Amniotic epithelial cell (primary cell): ENCODE measurements around the gene MOV10L1.
"Not testable (repeated sequence)": the region's sequence is repeated elsewhere in the genome, so short reads cannot be mapped to it uniquely, and the experiment has no call there.

Experiments
- DNase-seq: peaks from one replicate; pipeline ENCODE4 v3.0.0-alpha.2; 2010; ENCODE audit warnings: low read depth

The MOV10L1 gene

DNA sequence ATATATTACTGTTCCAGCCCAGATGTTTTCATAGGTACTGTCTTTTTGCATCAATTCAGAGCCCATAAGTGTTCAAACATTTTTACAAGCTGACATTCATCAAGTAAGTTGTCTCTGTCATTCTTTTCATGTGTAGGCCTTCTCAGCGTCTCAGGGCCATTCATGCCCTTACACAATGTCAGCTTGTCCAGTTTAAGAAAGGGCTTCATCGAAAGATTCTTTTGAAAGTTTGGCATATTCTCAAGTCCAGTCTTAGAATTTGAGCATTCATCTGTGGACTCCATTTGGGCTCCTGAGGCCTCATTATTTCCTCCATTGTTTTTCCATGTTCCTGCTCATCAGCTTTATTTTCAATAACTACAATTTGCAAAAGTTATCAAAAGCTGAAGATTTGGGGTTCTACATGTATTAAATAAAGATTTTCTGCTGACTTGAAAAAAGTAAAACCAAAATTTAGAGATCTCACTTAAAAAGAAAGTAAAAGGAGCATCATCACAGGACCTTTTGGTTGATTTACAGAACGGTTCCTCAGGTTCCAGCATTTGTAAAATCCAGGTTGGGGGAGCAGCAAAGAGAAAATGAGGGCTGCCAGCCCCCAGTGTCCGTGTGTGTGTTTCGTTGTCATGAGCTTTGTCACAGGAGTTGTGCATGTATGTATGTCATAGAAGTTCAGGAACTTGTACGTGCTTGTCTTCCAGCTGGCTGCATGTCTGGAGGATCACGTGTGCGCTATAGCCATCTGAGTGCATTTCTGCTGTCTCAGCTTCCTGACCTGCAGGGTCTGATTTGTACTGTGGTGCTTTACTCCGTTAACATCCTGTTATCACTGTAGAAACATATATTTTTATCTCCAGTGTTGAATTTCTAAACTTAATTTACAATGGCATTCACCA, 15.6 kb downstream of the MOV10L1 start:
- DNase-seq: peak; percentile 55

DNA sequence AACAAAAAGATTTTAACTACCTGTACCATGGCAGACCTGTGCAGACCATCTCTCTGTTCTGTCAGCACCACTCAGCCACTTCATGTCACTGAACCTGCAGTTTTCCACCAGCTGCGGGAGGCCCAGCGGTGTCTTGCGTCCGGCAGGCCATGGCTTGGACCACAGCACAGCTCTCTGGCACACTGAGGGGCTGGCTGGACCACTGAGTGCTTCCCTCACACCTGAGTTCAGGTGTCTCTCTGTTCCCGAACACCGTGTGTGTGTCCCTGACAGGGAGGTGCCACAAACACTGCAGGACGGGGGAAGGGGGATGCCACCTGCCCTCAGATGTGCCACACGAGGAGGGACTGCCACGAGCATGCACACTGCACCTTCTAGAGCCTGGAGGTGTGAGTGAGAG, 17.7 kb downstream of the MOV10L1 start:
- no peak for DNase-seq

DNA sequence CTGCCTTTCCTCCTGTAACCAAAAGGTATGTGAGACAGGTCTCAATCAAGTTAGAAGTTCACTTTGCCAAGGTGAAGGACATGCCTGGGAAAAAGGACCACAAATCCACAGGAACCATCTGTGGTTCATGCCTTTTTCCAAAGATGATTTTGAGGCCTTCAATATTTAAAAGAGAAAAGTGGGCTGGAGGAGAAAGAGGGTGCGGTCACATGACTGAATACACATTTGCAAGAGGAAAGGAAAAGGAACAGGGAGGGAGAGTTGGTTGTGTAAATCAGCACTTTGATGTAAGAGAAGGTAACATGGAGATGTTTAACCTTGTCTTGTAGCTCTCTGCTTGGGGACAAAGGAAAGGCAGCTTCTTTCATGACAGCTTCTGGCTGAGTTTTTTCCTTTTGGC, 21.2 kb downstream of the MOV10L1 start:
- no peak for DNase-seq

DNA sequence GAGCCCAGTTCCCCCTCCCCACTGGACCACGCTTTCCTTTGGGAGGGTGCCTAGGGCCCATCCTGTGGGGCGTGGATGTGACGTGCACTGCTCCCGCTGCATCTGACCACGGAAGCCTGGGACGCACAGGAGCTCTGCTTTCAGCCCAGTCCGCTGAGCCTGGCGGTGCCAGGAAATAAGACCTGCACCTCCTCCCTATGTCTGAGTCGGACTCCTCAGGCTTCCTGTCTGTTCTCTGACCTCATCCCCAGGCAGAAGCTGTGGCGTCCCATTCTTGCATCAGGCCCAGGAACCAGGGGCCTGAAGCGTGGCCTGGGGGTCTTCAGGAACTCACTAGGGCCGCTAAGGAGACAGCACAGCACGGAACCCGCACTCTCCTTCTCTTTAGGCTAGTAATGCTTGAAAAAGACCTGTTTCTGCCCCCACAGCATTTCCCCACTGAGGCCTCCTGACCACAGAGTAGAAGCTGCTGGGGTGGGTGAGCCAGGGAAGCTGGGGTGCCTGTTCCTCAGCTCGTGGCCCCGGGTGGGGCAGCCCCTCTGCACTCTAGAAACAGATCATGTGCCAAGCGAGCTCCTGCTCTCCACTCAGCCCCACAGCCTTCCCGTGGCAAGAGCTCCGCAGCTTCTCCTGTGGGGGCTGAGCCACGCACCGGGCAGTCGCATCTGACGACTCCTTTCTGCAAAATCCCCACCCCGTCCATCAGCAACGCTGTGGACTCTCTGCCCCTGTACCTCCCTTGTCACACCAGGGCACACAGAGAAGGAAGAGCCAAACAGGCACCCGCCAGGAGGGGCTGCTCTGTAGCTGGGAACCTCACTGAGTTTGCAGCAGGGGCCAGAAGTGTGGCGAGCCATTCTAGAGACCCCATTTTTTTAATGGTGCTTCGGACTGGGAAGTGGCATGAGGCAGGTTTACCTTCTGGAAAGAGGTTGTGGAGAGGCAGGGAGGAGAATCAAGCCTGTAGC, 22.6 kb downstream of the MOV10L1 start:
- DNase-seq: peak; percentile 97

DNA sequence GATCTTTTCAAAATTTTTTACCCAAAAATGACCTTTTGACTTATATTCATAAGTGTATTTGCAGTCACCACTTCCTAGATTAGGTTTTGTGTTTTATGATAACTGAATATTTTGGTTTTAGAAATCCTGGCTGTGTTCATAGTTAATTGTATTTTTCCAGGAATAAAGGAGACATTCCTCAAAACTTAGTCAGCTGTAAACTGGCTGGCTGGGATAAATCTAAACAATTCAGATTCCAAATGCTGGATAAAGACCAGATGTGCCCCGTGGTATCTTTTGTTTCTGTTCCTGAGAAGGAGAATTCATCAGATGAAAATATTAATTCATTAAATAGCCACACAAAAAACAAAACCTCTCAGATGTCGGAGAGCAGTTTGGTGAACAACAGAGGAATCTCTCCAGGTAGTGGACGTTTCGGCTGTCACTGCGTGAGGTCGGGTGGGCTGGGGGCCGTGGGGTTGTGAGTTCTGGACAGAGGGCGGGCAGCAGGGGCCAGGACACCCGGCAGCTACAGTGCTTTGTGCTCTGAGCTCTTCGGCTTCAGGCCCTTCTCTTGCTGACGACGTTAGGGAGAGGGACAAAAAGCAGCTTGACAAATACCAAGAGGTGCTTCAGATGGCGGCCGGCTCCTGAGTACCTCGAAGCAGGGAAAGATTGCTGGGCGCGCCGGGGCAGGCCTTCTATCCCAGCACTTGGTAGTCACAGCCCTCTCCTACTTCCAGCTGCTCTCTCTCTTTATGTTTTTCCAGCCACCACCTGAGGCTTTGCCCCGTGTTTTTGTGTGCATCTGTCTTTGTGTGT, 24.6 kb downstream of the MOV10L1 start:
- peak; percentile 92 for DNase-seq

DNA sequence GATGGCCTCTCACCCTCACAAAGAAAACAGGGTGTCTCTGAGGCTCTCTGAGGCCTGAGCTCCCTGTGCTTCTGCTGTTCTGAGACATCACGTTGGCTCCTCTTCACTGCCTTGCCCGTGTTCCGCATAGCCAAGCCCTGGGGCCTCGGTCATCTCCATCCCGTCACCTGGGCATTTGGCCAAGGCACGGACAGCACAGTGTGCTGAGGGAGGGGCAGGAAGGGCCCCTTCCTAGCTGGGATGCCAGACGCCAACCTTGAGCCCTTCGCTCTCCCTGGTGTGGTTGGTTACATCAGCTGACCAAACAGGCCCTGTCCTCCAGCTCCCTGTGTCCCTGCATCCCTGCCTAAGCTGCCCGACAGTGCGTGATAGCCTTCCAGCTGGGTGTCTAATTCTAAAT, 25.9 kb downstream of the MOV10L1 start:
- peak; percentile 69 for DNase-seq

DNA sequence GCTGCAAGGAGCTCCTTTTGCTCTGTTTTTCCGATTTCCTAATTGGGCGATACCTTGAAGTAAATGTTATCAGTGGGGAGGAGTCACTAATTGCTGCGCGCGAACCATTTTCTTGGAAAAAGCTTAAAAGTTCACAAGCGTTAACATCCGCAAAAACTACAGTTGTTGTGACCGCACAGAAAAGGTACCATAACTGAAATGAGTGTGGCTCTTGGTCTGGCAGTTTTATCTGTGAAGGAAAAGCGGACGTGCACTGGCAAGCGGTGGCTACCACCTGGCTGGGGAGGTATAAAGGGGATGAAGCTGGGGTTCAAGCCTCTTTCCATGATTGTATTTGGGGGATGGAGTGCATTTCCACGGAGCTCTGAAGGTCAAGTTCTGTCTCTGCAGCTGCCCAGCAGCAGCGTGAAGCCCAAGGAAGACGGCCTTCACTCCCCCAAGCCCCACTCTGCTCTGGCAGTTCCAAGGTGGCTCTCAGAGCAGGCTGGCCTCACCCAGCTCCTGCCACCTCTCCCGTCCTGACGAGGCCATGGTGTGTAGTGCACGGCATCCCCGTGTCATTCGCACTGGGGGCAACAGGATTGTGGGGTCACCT, 27.5 kb downstream of the MOV10L1 start:
- no peak for DNase-seq

DNA sequence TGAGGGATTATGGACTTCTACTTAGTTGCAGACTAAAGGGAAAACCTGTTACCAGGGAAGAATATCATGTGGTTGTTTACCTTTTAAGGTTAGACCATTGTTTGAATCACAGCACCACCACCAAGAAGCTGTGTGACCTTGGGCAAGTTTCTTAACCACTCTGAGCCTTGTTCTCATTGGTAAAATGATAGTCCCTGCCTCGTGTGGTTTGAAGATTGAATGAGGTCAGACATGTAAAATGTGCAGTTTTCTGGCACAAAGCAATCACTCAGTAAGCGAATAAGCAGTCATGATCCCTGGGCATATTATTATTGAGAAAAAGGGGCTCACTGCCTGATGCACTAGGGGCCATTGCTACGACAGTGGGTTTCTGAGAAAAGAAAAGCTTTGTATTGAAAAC, 28.3 kb downstream of the MOV10L1 start:
- peak; percentile 84 for DNase-seq

DNA sequence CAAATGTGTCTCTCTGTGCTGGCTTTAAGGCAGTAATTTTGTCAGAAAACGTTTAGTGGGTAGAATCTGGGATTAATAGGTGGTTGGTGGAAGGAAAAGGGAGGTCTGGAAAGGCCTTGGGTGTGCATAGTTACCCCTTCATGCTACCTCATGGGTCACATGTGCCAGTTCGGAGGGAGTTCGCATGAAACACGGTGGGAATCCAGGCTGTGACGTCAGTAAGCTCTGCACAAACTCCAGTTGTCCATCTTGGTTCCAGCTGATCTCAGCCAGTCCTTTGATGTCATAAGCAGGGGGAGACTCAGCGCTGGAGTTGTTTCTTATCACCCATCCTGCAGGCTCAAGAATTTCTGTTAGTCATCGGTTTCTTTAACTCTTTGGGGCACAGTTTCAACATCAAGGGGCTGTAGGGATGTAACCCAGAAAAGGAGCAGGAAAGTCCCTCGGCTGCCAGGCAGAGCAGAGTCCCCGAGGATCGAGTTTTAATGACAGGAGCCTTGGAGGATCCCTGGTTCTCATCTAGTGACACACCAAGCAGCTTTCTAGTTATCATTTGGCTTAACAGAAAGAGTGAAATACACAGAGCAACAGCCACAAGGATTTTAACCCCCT, 28.9 kb downstream of the MOV10L1 start:
- peak; percentile 100 for DNase-seq

DNA sequence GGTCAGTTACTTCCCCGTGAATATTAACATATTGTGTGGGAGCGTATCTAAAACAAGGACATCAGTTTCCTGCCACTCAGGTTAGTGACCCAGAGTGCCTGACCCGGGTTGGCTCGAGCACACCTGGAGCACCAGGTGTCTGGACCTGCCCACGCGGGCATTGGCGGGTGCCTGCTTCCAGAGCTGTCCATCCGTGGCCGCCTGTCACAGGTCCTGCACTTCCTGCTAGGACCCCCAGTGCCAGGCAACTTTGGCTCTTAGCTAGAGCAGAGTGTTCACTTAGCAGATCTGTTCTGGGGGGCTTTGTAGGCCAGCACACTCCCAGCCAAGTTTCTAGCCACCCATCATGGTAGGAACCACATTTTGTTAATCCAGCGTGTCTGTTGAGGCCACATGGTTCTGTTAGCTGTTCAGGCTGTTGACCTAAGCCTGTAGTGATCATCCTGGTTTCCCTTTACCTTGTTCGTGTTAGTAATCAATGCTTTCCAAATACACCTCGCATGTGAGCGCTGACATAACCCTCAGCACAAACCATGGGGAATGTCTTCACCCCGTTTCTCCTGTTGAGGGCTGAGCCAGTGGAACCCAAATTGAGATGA, 29.5 kb downstream of the MOV10L1 start:
- DNase-seq: no peak

DNA sequence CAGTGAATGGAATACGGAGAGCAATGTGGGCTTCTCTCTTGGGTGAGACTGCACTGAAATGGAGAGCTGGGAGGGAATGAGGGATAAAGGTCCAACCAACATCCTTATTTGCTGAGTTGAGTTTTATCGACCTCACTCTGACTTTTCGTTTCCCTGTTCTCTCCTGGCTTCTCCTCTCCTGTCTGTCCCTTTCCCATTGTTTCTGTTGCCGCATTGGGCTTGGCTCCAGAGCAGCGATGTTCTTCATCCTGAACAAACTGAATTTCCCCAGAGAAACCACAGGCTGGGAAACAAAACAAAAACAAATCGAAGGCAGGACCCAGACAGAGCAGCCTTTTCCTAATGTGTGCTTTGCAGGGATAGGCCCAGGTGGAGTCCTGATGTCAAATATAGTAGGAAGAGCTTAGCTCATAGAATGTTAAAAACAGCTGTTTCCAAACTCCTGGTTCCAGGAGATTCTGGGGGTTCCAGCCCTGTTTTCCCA, 30.0 kb downstream of the MOV10L1 start:
- peak; percentile 64 for DNase-seq

DNA sequence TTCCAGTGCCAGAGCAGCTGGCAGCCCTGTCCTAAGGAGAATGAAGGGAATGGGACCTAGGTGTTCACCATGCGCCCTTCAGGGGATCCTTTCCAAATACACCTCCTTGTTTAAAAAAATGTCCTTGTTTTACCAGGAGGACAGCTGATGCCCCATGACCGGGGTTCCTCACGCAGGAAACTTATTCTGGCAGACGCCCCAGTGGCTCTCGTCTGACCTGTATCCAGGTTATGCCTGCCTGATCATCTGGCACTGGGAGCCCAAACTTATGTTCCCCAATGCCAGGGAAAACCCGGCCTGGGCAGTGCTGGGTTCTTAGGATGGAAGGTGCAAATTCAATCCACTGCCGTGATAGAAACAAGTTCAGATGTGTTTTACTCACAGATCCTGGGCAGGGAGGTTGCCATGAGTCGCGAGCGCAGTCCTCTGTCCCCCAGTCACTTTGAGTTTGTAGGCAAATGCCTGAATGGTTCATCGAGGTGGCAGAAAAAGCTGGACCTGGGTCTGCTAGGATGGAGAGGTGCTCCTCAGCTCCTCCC, 31.5 kb downstream of the MOV10L1 start:
- no peak for DNase-seq

DNA sequence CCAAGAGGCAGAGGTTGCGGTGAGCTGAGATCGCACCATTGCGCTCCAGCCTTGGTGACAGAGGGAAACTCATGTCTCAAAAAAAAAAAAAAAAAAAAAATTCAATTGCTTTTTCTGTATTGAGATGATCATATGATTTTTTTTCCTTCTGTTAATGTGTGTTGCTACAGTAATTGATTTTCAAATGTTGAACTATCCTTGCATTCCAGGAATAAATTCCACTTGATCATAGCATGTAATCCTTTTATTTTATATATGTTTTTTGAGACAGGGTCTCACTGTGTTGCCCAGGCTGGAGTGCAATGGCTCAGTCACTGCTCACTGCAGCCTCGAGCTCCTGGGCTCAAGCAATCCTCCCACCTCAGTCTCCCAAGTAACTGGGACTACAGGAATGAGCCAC, 33.3 kb downstream of the MOV10L1 start:
- no peak for DNase-seq

DNA sequence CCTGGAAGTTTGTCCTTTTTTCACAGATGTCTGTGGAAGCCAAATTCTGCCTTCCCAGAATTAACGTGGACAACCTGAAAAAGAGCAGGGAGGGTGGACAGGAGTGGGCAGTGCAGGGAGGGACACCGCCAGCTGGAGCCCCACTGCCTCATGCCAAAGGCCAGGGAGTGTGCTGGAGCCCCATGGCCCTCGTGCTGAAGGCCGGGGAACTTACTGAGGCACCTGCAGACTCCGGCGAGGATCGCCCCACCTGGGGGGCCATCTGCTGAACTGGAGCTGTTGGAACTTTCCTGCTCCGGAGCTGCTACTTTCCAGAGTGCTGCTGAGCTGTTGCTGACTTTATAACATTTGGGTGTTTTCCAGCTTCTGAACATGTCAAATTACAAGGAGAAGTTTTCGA, 35.2 kb downstream of the MOV10L1 start:
- no peak for DNase-seq

DNA sequence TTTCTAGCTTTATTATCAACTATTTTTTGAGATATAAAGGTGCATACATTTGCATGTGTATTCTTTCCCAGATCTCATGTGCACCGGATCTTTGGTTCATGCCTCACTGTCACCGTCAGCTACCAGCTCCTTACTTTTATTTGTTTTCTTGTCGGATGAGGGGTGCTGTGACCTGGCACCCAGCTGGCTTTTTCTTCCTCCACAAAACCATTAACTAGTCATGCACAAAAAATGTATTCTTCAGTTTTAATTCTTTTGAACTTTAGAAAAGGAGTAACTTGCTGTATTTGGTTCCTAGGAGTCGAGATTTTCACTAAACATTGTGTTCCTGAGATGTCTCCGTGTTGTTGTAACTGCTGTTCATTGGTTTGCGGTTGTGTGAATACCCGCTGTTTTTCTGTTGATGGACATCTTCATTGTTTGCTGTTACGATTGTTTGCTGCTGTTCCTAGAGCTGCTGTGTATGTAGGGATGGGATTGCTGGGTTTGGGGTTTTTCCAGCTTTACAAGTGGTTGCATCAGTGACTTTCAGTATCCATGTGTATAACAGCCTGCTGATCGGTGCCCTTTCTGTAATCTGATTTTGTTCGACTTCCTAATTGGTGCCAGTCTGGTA, 39.4 kb downstream of the MOV10L1 start:
- no peak for DNase-seq

DNA sequence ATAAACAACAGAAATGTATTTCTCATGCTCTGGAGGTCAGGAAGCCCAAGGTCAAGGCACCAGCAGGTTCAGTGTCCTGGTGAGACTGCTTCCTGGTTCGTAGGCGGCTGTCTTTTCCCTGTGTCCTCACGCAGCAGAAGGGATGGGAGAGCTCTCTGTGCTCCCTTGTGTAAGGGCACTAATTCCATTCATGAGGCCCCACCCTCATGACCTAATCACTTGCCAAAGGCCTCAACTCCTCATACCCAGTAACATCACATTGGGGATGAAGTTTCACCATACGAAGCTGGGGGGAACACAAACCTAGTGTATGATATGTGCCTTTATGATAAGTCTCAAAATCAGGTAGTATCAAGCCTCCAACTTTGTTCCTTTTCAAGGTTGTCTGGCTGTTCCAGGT, 42.1 kb downstream of the MOV10L1 start:
- DNase-seq: no peak

DNA sequence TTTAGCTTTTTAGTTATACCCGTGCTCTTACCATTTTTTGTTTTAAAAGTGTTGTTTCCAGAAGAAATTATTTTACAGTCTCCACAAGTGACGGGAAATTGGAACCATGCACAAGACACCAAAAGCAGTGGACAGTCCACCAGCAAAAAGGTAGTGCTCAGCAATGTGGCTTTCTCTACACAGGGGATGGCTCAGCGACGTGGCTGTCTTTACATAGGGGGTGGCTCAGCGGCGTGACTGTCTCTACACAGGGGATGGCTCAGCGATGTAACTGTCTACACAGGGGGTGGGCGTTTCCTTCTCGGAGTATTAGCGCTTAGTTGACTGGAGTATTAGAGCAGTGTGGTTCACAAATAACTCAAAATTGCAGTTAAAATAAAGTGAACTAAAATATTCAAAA, 44.7 kb downstream of the MOV10L1 start:
- no peak for DNase-seq

DNA sequence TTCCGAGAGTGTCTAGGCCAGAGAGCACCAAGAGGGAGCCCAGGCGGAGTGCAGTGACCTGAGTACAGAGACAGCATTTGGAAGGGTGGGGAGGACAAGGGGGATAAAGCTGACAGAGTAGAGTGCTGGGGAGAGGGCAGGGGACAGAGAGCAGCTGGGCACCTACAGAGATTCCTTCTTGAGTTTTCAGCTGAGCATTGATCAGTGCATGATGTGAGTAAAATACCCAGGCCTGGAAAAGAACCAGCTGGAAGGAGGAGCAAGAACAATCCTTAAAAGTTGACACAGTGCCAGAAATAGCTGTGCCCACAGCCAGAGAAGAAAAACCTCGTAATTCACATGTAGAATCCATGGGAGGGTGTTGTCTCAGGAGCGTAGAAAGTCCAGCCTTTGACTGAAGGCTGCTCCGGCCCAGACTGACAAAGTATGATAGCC, 46.8 kb downstream of the MOV10L1 start:
- peak; percentile 35 for DNase-seq

DNA sequence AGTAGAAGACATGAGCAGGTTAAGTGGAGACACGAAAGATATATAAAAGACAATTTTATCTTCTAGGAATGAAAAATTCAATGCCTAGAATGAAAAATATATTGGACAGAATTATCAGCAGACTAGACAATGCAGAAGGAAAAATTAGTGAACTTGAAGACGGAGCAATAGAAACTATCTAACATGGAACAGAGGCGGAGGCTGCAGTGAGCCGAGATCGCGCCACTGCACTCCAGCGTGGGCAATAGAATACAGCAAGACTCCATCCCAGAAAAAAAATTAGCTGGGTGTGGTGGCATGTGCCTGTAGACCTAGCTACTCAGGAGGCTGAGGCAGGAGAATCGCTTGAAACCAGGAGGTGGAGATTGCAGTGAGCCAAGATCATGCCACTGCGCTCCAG, 47.5 kb downstream of the MOV10L1 start:
- not testable (repeated sequence) for DNase-seq

DNA sequence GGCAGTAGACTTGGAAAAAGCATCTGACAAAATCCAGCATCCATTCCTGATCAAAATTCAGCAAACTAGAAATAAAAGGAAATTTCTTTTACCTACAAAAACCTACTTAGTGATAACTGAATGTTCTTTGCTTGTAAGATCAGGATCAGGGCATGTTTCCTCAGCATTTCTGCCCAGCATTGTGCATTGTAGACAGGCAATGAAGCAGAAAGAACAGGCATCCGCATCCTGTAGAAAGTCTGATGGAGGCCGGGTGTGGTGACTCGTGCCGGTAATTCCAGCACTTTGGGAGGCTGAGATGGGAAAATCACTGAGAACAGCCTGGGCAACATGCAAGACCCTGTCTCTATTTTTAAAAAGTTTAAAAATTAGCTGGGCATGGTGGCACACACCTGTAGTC, 48.2 kb downstream of the MOV10L1 start:
- no peak for DNase-seq
